Stimulated activated CD4-positive, alpha-beta T cell treated with anti-CD3 and anti-CD28 coated beads, Interleukin-2, amount 100 ng/mL, for 4 hours (primary cell): ENCODE data around the gene IQGAP2.
"Not testable (repeated sequence)": the region's sequence is repeated elsewhere in the genome, so short reads cannot be mapped to it uniquely, and the experiment has no call there.

Source experiments
- DNase-seq: peaks from one replicate; pipeline ENCODE4 v3.0.0-alpha.2; 2020; ENCODE audit warnings: low read depth

The IQGAP2 gene

DNA sequence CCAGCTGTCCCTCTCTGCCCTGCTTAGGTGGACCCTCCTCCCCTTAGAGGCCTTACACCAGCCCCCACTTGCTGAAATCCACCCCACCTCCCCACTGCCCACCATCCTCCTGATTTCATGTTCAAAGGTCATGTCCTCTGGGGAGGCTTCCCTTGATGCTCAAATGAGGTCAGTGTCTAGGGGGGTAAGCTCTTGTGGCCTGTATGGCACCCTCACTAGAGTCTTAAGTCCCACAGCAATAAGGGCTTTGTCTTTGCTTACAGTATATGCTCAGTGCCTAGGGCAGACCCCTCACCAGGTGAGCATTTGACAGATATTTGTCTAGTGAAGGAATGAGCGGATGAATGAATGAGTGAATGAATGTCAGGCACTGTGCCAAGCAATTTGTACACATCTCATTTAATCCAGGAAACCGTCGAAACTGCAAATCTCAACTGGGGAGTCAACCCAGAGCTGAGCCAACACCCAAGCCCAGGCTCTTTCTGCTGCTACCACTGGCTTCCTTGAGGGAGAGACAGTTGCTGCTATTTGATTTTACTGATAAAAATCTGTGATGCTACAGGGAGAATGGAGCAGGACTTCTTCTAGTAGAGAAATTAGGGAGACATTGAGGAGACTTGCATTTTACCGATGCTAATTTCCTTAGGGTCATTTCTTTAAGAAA is 101.9 kb downstream of the IQGAP2 start:
- DNase-seq: no peak

DNA sequence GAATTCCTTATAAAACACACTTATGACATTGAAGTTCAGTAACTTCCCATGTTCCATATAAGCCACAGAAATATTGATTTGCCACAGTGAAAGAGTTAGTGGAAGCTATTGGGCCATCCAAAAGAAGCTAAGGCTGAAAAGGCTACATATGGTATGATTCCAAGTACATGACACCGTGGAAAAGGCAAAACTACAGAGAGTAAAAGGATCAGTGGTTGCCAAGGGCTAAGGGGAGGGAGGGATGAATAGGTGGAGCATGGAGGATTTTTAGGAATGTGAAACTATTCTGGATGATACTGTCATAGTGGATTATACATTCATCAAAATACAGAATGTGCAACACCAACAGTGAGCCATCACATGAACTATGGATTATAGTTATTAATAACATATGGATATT is 110.4 kb downstream of the IQGAP2 start:
- no peak for DNase-seq

DNA sequence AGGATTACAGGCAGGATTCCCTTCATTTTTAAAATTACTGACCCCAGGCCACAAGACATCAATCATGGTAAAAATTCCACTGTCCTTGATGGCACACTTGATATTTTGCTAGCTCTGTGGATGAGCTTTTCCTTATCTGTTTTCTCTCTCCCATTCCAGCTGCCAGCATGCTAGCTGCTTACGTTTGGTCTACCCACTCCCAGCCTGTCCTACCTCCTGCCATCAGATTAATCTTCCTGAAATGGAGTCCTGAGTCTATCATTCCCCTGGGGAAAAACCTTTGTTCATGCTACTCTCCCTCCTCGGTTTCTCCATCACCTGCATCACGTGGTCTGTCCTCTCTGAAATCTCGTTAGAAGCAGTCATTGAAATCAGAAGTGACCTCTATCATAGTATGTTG is 111.2 kb downstream of the IQGAP2 start:
- DNase-seq: no peak

DNA sequence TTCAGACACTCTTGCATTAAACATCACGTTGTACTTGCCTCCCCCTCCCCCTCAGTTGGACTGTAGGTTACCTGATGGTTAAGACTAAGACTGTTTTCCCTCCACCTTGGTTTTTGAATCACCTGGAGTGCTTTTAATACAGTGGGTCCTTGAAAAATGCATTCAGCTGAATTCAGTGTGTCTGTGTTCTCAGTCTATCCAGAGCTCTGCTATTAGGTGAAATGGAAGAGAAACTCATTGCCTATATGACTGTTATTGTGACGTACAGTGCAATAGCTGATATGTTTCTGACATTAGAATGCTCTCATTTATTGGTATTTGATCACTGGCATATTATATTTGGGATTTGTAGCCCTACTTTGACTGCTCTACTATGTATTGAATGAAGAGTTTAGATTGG is 111.6 kb downstream of the IQGAP2 start:
- no peak for DNase-seq

DNA sequence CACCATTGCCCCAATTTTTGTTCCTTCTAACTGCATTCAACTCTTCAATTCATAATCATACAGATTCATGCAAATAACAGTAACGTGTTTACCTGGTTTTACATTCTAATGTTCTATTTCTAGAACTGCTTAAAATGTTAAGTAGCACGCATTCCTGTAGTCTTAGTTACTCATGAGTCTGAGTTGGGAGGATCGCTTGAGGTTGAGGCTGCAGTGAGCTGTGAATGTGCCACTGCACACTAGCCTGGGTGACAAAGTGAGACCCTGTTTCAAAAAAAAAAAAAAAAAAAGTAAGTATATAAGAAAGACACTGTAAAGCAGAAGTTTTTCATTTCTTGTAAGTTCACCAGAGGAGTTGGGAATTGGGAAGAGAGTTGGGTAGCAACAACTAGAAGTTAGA is 114.2 kb downstream of the IQGAP2 start:
- no peak for DNase-seq

DNA sequence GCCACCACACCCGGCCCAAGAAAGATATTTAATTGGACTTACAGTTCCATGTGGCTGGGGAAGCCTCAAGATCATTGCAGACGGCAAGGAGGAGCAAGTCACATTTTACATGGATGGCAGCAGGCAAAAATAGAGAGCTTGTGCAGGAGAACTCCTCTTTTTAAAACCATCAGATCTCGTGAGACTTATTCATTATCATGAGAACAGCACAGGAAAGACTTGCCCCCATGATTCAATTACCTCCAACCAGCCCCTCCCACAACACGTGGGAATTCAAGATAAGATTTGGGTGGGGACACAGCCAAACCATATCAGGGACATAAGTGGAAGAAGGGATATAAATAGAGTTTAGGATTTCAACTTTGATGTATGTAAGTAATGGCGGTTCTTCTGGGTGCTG is 115.2 kb downstream of the IQGAP2 start:
- DNase-seq: not testable (repeated sequence)

DNA sequence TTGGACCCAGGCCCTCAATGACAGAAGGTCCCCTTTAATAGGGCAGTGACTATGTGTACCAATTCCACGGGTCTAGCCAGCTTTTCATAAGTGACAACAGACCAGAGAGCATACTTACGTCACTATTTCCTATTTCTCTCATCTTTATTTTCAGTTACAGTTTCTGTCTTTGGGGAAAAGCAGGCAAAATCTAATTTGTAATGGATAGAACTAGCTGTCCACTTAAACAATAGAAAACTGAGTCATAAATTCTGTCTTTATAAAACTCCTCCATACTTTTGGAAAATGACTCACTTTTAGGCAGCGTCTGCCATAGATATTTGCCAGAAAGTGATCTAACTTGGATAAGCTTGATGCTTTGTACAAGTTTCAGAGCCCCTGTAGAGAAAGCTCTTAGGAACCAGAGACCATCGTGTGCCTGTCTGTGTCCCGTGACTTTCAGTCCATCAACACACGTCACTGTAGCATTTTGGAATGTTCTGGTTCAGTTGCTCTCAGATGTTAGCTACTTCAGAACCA is 118.2 kb downstream of the IQGAP2 start:
- no peak for DNase-seq

DNA sequence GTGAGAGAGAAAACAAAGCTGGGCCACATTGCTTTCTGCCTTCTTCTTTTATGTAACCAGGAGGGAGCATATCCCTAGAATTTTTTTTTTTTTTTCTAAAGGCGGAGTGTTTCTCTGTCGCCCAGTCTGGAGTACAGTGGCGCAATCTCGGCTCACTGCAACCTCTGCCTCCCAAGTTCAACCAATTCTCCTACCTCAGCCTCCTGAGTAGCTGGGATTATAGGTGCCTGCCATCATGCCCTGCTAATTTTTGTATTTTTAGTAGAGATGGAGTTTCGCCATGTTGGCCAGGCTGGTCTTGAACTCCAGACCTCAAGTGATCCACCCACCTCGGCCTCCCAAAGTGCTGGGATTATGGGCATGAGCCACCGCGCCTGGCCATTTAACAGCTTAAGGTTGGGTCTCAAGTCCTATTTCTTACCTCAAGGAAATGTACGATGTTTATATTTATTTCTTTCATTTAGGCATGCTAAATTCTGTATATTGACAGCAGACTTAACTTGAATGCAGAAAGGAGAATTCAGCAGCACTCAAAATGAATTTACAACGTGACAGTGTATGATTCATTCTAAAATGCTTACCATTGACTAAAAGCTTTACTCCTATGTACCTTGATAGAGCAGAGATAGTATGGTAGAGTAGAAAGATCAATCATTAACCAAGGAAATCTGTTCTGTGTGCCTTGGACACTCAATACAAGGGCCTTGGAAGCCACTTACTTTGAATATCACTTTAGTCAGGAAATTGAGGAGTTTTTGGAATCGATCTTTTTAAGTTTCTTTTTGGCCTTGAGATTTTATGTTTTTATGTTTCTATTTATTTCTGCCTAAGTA is 119.2 kb downstream of the IQGAP2 start:
- no peak for DNase-seq

DNA sequence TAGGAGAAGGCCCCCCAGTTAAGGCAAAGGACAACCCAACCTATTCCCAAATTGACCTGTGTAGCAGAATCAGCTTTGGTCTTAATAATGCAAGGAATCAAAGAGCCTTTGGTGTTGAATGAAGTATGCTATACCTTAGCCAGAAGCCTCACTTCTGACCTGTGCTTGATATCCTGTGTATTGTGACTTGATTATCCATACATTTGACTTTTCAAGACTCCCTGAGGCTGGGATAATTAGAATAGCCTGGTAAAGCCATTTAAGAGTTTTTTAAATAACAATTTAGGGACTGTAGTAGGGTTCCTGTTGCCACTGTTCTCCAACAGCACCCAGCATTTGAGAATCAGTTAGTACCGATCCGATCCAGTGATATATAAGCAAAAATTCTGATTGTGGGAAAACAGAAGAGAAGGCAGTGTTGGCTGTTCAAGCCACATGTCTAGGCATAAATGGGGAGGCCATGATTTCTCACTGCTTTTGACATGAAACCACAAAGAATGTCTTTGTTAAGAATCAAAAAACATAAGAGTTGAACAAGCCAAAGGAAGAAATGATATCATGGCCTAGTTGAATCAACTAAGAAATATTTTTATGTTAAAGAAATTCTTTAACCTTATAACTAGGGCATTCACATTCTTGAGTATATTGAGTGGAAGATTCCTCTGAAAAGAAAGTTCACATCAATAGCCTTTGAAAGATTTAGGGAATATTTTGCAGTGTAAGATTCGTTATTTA is 121.2 kb downstream of the IQGAP2 start:
- no peak for DNase-seq

DNA sequence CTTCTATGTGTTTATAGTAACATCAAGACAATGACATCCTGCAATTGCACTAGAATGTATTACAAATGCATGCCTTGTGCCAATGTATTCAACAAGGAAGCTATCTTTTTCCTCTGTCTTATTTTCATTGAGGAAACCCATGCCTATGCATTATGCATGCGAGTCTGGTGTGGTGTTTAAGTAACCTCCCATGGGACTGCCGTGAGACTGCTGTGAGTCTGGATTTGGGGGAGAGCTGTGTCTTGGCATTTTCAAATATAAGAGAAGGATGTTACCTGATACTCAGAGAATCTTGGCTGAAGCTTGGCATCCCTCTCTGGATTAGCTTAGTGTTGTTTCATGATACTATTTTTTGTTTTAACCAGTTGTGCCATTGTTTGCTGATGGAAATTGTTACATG is 121.8 kb downstream of the IQGAP2 start:
- DNase-seq: no peak

DNA sequence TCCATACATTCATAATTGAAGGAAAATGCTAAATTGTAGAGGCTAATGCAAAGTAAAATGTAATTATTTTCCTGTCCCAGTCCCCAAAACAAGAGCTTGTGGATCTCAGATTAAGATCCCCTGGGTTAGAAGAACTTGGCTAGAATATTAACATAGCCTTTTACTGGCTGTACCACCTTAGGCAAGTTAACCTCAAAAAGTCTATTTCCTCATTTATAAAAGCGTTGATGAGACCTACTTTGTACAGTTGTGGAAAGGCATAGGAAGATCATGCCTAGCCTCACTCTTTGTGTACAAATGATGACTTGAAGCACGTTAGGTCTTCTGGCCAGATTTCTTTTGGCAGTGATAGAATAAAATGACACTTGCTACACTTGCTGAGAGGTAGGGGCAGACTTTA is 122.9 kb downstream of the IQGAP2 start:
- no peak for DNase-seq

DNA sequence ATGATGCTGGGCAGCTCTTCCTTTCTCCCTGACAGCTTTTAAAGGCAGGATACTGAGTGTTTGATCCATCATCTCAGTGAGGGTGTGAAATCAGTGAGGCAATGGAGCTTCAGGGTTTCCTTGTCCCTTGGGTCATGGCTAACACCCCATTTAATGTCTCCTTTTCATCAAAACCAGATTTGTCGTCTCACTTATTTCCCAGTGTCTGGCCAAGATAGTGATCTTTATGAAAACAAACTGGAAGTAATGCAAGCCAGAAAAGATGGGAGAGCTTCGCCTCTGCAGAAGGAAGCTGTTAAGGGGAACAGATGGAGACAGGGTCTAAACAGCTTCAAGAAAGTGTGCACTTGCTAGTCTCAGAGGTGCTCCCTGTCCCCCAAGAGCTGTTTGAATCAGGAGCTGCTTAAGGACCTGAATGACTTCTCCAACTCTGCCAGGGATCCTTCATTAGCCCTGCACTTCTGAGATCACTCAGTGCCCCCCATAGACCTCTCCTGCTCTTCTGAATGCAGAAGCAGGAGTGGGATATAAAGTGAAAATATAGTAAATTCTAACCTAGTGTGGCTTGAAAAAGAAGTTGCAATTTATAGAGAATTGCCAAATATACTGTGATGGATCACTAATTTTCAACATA is 124.0 kb downstream of the IQGAP2 start:
- no peak for DNase-seq

DNA sequence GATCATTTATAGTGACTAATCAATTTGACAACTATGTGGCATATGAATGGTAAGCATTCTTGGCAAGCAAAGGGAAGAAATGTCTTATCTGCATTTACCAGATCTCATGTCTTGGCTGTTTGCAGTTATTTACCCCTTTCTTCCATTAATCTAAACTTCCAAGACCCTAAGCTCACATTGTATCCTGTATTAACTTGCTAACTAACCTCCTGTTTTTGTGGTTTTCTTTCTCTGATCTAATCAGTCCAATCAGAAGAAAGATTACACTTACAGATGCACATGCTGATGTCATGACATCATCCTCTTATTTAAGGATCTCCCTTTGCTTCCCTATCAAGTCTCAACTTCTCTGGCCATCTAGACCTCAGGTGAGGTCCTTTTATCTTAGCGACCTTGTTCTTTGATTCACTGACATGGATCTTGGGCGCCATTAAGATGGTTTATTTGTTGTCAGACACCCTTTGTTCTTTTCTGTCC is 124.6 kb downstream of the IQGAP2 start:
- no peak for DNase-seq

DNA sequence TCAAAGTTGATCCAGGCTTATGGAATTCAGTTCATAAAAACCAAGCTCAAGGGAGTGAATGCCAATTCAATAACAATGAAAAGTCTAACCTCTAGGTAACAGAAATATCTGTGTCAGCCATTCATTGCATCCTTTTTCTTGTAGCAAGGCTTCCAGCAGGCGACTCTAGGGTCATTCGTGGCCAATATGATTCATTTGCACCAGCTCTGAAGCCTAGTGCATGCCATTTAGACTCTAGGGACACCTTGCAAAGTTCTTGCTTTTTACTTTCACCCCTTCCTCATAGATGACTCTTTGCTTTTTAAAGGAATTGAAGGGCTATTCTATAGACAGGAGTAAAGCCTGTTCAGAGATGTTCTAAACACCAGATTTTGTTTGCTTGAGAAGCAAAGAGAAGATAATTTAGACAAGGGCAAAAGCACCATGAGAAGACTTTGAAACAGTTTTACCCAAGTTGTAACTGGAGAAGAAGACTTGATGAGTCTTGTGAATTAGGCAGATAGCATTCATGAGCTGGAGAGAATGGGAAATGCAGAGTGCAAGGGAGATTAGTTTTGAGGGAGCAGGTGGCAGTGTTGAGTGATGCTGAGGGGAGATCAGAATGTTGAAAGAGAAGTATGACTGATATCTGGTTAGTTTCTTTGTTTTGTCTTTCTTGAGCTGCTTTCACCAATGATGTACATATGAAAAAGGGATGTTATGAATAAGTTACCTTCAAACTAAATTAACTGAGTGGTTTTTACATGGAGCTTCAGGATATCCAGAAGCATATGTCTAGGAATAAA is 125.7 kb downstream of the IQGAP2 start:
- no peak for DNase-seq

DNA sequence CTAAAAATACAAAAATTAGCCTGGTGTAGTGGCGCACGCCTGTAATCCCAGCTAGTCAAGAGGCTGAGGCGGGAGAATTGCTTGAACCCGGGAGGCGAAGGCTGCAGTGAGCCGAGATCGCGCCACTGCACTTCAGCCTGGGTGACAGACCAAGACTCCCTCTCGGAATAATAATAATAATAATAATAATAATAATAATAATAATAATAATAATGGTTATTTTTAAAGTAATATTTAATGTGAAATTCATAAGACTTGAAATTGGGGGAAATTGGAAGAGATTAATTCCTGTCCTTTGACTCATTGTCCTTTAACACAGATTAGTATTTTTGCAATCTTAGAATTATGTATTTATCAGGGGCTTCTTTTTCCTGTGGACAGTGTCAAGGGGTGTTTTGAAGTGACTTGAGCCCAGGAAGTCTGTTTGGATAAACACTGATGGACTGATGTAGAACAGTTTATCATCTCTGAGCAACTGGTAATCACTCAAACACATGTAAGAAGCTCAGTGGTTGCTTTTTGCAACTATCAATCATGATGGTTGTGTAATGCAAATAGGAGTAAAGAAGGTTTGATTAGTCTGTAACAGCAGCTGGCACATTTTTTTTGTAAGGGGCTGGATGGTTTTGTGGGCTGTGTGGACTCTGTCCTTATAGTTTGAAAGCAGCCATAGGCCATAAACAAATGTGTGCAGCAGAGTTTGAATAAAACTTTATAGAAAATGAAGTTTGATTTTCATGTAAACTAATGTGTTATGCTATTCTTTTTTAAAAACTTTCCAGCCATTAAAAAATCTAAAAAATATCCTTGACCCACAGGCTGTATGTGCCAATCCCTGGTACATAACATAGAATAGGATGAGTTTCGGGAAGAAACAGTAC is 126.6 kb downstream of the IQGAP2 start:
- no peak for DNase-seq

DNA sequence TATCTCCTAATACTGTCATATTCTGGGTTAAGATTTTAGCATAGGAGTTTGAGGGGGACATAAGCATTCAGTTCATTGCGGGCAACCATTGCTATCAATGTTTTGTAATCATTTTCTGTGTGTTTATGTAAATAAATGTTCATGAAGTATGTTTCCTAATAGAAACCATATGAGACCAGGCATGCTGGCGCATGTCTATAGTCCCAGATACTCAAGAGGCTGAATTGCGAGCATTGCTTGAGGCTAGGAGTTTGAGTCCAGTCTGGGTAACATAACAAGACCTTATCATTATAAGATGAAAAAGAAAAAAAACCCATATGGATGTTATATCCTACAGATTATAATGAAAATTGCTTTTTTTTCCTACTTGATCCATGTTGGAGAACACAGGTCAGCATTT is 129.0 kb downstream of the IQGAP2 start:
- no peak for DNase-seq

DNA sequence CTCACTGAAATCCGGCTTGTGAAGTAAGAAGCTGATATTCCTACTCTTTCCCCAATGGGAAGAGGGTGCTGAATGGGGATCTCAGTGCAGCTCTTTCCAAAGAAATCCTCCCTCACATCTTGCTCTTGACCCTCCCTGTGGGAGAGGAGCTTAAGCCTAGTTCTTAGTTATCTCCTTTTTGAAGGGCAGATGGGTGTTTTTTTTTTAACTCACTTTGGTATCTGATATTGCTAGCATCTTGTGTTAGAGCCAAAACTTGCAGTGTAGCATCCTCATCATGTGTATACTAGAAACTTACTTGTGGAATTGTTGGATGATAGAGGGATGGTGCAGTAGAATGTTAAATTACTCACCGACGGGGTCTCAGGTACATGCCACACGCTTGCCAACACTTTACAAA is 129.9 kb downstream of the IQGAP2 start:
- DNase-seq: no peak

DNA sequence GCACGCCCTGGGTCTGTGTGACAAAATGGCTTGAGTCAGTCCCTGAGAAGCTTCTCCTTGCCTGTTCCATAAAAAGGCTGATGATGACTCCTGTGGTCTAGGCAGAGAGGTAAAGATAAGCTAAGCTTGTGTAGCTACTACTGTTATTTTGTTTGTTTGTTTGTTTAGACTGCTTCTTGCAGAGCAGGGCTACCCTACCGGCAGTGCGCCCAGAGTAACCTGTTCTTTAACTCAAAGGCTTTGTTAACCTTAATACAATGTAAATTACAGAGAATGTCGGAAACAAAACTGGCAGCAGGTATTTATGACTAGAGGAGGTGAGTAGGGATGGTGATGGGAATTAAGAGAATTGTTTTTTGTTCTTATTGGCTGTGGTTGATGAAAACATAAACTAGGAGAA is 132.5 kb downstream of the IQGAP2 start:
- DNase-seq: no peak

DNA sequence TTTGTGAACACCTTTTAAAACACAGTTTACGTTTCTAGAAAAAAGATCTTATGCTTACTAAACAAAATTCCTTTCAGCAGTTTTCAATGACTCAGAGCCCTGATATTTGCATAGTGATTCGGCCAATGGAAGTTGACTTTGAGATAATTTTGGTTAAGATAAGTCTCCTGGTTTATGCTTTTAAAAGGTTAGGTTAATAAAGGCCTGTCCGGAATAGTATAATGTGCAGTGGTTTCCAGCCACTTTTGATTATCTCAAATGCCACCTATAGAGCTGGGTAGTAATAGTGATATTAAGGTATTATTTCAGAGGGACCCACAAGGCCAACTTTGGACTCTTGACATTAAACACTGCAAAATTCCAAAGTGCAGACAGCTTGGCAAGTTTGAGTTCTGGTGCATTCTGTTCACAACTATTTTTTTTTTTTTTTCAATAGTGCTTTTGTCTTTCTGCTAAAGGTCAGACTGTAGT is 134.0 kb downstream of the IQGAP2 start:
- no peak for DNase-seq

DNA sequence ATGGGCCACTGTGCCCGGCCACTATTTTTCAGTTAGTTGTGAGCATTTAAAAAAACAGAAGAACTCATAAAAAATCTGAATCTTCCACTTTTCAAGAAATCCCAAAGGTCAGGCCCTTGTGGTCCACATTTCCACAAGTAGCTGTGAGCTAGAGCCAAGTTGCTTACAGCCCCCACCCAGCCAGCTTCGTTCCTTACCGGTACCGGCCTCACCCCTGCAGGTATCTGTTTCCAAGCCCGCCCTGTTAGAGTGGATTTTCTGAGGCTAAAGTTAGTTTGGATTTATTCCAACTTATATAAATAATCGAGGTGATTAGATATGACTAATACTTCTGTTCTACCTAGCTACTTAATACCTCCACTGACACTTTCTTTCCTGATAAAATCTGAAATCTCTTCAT is 139.2 kb downstream of the IQGAP2 start:
- DNase-seq: no peak
